NCI-H128 (cell line): Measurements from ENCODE around the gene SNX19.
A peak's percentile ranks its signal among the peaks of the same experiment; 100 is the strongest.

Source experiments
- DNase-seq: peaks from one replicate; lab custom pipeline; 2025; ENCODE audit not compliant: unreplicated experiment; lab: John Stamatoyannopoulos, UW

The SNX19 gene

DNA sequence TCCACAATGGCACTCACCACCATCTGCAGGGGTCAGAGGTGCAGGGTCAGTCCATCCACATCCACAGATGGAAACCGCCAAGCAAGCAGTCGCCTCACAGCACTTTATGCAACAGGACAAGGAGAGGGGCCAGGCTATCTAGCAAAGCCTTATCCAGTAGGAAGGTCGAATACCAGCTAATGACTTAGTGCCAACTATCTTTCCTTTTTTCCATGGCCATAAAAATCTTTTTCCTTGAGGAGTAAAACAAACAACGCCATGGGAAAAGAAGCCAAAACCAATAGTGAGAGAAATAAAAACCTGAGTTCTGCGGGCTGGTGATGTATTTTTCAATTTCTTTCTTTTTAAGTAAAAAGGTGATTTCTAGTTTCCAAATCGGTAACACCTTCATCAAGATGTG, 8.2 kb downstream of the SNX19 start:
- no peak for DNase-seq

DNA sequence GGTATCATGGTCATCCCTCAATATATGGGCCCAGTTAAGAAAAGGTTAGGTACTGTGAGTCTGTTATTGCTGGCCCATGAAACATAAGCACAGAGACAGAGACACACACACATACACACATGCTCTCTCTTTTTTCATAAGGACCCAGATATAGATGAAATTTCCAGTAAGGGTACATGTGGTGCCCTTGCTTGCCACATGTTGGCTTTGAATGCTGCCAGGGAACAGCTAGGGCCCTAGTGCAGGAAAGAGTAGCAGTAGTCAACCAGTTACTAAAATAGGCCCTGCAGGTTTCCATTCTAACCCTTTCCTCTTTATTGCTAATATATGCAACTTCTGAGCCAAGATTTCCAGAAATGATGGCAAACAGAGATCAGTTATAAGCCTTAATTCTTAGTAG, 9.1 kb downstream of the SNX19 start:
- DNase-seq: no peak

- DNase-seq: no peak
Observed at GRCh38 chr11:130906616-130907015, 9.7 kb downstream of the SNX19 start.

DNA sequence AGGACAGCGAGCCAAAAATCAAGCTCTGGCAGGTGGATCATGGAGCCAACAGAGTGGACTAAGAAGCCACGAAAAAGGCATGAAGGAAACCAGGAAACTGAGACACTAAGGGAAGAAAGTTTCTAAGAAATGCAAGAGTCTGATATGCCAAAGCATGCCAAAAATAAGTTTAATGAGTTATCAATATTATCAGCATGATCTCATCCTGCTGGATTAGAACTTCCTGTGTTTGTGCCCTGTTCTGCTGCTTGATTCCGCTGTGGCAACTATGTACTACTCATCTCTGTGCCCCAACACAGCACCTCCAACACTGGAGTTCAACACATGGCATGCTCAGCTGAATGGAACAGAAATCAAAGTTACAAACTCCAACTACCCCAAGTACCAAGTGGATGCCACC, 10.8 kb downstream of the SNX19 start:
- no peak for DNase-seq

DNA sequence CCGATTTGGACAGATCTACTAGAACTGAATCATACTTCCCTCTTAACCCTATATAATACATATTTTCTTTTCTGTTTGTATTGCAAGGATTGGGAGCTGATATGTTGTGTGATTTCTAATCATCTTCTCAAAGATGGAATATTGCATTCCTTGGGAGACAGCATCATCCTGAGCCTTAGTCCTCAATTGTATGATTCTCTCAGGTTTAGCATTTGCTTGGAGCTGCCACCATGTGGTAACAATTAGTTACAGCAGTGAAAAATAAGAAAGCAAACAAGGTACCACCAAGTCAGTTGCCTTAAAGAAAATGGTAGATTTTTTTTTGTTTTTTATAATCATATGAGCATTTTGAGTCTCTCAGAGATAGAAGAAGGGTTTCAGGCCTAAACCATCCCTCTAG, 11.9 kb downstream of the SNX19 start:
- DNase-seq: no peak

GRCh38 chr11:130902380-130902779, 13.9 kb downstream of the SNX19 start:
- DNase-seq: no peak

- no peak for DNase-seq
Observed at GRCh38 chr11:130899106-130899505, 17.2 kb downstream of the SNX19 start.

DNA sequence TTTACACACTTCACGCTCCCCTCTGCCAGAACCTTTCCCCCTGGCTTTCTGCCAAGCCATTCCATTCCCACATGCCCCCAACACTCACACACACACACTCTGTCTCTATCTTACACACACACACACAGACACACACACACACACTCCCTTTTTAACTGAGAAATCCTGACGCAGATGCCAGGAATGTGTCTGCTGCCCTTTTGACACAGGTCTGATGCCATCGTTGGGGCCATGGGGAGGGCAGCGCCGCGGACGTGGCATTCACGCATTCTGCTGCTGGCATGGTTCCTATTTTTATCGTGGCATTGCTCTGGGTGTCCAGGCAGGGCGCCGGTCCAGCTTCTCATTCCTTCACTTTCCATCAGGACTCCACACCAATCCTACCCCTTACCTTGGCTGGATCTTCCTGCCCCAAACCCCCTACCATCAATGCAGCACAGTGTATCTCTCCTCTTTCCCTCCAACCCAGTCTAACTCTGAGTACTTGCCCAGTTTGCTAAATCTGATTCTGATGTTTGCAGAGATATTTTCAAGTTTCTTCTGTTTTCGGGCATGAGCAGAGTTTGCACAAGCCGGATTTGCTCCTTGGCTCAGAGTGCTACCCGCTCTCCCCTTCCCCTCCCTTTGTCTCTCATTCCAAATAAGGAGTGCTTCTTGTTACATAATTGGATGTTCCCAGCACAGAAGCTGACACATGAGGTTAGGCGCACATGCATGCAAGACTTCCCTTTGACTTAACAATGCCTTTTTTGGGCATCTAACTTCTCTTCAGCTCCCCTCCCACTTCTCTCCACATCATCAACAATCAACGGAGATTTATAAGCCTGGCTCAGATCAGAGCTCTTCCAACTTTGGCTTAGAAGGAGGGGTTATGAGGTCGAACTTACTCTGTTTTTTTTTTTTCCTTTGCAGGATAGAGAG, 18.8 kb downstream of the SNX19 start:
- no peak for DNase-seq

GRCh38 chr11:130894322-130895025, 21.8 kb downstream of the SNX19 start:
- peak; percentile 51 for DNase-seq

GRCh38 chr11:130892861-130893260, 23.4 kb downstream of the SNX19 start:
- no peak for DNase-seq

DNA sequence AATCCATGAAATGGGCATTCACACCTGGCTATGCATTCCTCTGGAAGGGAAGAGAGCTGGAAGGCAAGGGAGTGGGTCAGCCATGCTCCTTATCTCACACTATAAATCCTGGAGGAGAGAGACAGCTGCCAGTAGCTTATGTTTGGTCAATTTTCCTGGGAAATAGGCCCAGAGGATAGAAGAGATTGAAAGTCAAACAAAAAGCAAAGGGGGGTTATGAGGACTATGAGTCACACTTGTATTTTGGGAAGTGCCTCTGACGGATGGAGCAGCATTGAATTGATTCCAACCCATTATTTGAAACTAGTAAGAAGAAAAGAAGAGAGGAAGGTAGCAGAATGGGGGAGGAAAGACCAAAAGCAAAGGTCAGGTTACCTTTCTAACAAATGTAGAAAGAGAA, 25.0 kb downstream of the SNX19 start:
- DNase-seq: no peak

- no peak for DNase-seq
Observed at GRCh38 chr11:130890039-130890745, 26.1 kb downstream of the SNX19 start.

DNA sequence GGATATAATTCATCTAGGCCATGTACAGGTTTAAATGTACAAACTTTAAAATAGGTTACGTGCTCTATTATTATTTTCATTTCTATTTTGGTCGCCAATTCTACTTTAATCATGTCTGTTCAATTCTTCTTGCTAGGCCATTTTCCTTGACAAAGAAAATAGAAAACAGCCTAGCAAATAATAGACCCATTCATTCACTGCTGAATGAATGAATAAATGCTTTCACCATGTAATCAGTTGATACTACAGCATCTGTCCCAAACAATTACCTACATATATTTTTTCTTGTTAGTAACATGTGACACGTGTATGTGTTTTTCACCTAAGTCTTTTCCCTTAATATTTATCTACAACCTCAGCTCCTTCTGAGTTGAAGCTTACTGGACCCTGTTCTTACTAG, 27.5 kb downstream of the SNX19 start:
- DNase-seq: no peak

DNA sequence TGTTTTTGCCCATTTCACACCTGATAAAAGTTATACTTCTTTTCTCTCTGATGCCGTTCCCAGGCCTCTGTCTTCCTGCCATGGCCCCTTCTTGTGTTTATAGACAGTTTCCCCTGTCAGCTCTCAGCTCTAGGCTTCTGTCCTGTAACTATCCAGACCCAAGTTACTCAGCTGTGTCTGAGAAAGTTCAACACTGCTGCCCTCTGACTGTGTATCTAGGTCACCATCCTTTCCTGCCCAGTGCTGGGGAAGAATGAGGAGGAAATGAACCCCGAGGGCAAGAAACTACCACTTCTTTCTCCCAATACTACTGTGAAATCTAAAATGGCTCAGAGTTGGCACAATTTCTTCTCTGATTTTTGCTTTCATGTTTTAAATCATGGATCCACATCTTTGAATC, 29.6 kb downstream of the SNX19 start:
- no peak for DNase-seq

DNA sequence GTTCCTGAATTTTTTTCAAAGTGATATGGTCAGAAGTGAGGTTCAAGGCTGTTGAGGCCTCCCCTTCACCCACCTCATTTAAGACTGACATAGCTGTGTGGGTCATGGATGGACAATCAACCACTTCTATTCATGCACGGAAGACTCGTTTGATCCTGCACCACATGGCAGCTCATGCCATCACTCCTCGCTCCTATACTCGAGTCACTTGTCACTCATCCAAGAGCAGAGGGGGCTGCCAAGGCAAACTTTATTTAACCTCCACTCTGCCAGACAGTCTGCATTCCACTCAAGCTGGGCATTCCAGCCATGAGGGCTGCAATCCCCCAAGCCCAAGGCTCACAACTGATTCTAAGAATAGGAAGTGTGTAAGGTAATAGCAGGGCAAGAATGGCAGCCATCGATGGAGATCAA, 34.1 kb downstream of the SNX19 start:
- no peak for DNase-seq

DNA sequence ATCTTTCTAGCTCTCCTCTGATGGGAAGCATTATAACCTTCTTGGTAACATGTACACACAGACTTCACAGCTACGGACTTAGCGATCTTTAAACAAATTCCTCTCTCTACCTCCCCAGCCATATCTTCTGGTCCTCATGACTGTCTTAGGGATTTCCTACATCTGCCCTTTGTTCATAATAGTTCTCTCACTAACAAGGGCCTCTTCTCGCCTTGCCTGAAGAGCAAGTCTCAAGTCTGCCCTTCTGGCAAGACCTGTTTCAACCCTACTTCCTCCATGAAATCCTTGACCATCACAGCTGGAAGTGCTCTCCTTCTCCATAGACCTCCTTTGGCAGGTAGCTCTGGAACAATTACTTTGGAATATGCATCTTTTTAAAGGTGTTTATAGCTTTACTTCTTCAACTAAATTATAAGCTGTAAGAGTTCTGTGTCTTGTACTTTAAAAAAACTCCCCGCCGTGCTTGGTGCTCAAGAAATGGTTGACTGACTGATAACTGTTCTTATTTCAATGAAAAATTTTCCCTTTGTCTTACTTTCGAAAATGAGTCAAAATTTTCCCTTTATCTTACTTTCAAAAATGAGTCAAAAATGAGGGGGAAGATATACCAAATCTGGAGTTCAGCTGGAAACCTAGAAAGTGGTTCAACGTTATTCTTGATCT, 34.7 kb downstream of the SNX19 start:
- no peak for DNase-seq

GRCh38 chr11:130879836-130880235, 36.4 kb downstream of the SNX19 start:
- no peak for DNase-seq

DNA sequence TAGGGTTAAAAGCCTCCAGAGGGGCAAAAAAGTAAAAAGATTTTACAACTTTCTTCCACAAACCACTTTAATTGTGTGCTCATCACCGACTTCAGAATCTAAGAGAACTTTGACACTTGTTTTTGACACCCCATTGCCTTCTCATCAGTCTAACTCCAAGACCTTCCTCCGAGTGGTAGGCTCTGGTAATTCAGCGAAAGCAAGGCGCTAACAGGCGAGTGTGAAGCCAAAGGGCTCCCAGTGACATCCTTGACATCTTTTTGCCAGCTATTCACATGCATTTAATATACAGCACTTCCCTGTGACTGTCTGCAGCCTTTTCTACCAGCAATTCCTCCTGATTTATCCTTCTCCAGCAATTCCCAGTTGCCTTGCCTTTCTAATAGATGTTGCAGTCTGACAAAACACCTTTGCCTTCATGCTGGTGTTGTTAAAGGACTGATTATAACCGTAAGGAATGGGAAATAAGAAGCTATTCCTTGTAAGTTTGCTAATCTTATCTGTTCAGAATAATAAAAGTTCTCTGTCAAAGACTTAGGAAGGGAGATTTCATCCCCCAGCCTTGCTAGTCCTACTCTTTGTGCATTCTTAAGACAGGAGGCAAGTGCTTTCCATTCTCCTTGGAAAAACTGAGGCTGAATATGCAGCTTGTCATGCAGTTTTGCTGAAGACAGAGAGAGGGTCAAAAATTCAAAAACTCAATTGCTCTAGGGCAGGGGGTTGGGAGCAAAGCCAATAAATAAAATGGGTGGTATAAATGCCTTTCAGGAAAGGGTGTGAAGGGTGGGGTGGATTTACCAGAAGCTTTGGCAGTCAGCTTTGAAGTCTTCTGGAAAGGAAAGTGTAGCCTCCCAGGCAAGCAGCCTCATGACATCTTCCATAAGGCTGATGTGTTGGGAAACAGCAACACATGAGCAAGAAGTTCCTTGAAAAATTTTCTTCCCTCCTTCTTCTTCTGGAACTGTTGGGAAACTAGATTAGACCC, 39.1 kb downstream of the SNX19 start:
- no peak for DNase-seq

DNA sequence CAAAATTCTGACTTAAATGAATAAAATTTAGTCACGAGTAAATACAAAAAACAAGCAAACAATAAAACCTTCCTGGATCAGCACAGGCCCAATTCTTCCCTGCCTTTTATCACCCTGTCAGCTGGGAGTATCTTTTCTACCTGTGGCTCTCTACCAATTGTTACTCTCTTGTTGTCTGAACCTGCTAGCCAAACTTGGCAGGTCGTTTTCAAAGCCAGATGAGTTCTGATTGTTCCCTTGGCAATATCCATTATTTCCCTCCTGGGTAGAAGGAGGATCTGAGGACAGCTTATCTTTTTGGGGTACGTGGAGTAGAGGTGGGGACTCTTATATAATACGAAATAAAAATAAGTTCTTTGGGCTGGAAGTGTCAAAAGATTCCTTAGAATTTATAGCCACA, 40.2 kb downstream of the SNX19 start:
- DNase-seq: no peak

DNA sequence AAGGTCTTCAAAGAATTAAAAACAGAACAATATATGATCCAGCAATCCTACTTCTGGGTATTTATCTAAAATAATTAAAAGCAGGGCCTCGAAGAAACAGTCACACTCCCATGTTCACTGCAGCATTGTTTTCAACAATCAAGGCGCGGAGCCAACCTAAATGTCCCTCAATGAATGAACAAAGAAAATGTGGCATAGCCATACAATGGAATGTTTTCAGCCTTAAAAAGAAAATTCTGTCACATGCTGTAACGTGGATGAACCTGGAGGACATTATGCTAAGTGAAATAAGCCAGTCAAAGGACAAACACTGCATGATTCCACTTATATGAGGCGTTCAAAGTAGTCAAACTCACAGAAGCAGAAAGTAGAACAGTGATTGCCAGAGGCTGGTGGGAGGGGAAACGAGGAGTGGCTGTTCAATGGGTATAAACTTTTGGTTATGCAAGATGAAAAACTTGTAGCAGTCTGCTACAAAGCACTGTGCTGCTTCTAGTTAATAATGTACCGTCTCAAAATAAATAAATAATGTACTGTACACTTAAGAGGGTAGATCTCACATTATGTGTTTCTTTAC, 41.2 kb downstream of the SNX19 start:
- DNase-seq: no peak
